Measurements from ENCODE around the gene BCL2L14.

DNA sequence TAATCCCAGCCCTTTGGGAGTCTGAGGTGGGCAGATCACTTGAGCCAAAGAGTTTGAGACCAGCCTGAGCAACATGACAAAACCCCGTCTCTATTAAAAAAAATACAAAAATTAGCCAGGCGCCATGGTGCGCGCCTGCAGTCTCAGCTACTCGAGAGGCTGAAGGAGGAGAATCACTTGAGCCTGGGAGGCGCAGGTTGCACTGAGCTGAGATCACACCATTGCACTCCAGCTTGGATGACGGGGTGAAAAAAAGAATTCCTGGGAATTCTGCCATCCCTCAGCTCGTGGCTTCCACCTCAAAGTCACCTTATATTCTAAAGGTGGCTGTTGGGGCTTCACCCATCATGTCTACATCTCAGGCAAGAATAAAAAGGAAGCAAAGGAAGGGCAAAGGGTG is 12.9 kb downstream of the BCL2L14 start:
- TF ChIP-seq EZH2 (IDR thresholded peaks at IDR 0.05) (no peak), POLR2AphosphoS5 (IDR thresholded peaks at IDR 0.05; ENCODE audit: borderline replicate concordance, low read depth, low read length) (no peak), FOXP2 (optimal IDR thresholded peaks at IDR 0.05; ENCODE audit: control extremely low read depth, extremely low read length, insufficient read depth) (no peak)
